Vagina (tissue), 2 donors: ENCODE measurements around the gene ASPSCR1. TPM values are rescaled to one million over a fixed set of nuclear protein-coding genes. Genes with fewer than 3 reads are reported as not detected.

Experiments used
- DNase-seq, 2 donors: peaks; one replicate each; pipeline ENCODE4 v3.0.0-alpha.2; 2017; ENCODE audit errors: extremely low spot score in 2 of 2
- H3K27ac ChIP-seq: fragments of 200-600 bp; sonication (generic); one replicate; pipeline ENCODE4 v1.5.1; 2019
- H3K27me3 ChIP-seq: fragments of 200-600 bp; sonication (generic); one replicate; pipeline ENCODE4 v1.5.1; 2019
- H3K36me3 ChIP-seq, 2 donors: fragments of 200-600 bp; sonication (generic); one replicate each; pipeline ENCODE4 v1.5.1; 2017 to 2019
- H3K4me1 ChIP-seq: fragments of 200-600 bp; sonication (generic); one replicate; pipeline ENCODE4 v1.5.1; 2019
- H3K4me3 ChIP-seq, 2 donors: fragments of 200-600 bp; sonication (generic); 1 replicate in 1 of 2; 2 replicates in 1 of 2; pipeline ENCODE4 v1.5.1; 2016 to 2019
- H3K9me3 ChIP-seq: fragments of 200-600 bp; sonication (generic); one replicate; pipeline ENCODE4 v1.5.1; 2019
- CTCF ChIP-seq, 3 experiments: fragments of 450-650 bp in 2 of 3; fragments of 200-600 bp in 1 of 3; sonication (generic) in 1 of 3; IDR thresholded peaks; one replicate each; pipeline ENCODE4 v1.5.1; 2017 to 2019; ENCODE audit warnings: antibody characterized with exemption in 3 of 3, mild to moderate bottlenecking in 2 of 3, moderate library complexity in 2 of 3
- POLR2A ChIP-seq, 2 donors: fragments of 450-650 bp; IDR thresholded peaks; one replicate each; pipeline ENCODE4 v1.6.1; 2017; ENCODE audit warnings: antibody characterized with exemption in 2 of 2, mild to moderate bottlenecking in 2 of 2, moderate library complexity in 2 of 2
- POLR2AphosphoS5 ChIP-seq, 2 donors: sonication (generic); formaldehyde crosslinking; IDR thresholded peaks; one replicate each; pipeline ENCODE4 v1.9.0; 2017; ENCODE audit warnings: antibody characterized with exemption in 2 of 2, mild to moderate bottlenecking in 2 of 2, low read depth in 1 of 2; ENCODE audit not compliant: insufficient read depth in 1 of 2
- intact Hi-C: fragments of 100-400 bp; cut with DNase I; formaldehyde crosslinking; loops from one replicate; pipeline ENCODE4 v1.15.1; 2023
- total RNA-seq: library from RNA; depleted of rRNA; stranded (reverse); fragments of >200 nt; gene quantifications from one replicate; pipeline ENCODE4 v1.2.3, GENCODE V29; 2016

Gene ASPSCR1
- total RNA-seq, 1 donor from 2014 or later: 31.2 TPM

GRCh38 chr17:82030470-82031302 lies 53.3 kb downstream of the ASPSCR1 start:
- intact Hi-C loops: loop anchor here (5.0 kb wide), 2 partner anchors 67 to 122 kb away; partner anchors contain the start of gene FASN

GRCh38 chr17:82031303-82031884 lies 54.0 kb downstream of the ASPSCR1 start, which contains the start of gene RAC3:
Gene RAC3, plus strand, starts transcription at chr17:82031678. Its CDS starts 84 bp downstream, at chr17:82031762.
- H3K4me1 ChIP-seq: peaks cover 22% of the 10 kb centered on the region
- DNase-seq: no peak
- peak within 1 kb of the TSS; percentile 44 to 66 for H3K4me3 ChIP-seq
- no peaks in the 10 kb centered on the region for H3K27me3 ChIP-seq
- H3K36me3 ChIP-seq: no peaks in the 10 kb centered on the region
- intact Hi-C loops: loop anchor here (5.0 kb wide), 2 partner anchors 66 to 121 kb away; partner anchors contain the start of gene FASN
- TF ChIP-seq POLR2A (IDR thresholded peaks at IDR 0.05): no peak
- no peak for TF ChIP-seq POLR2AphosphoS5 (IDR thresholded peaks at IDR 0.05; ENCODE audit: insufficient read depth in 1 of 2, low read depth in 1 of 2)
- no peak for TF ChIP-seq CTCF (IDR thresholded peaks at IDR 0.05)
- no peaks in the 10 kb centered on the region for H3K9me3 ChIP-seq
- peak within 1 kb of the TSS; percentile 34 for H3K27ac ChIP-seq

More at GRCh38 chr17:82030470-82031302, 53.3 kb downstream of the ASPSCR1 start:
- Histone ChIP-seq H3K9me3 (no peaks in the 10 kb centered on the region), H3K4me3 (peak overlapping the region; percentile 44 to 66), H3K27me3 (no peaks in the 10 kb centered on the region), H3K36me3 (no peaks in the 10 kb centered on the region), H3K27ac (peak overlapping the region; percentile 34), H3K4me1 (peaks cover 15% of the 10 kb centered on the region)
- no peak for DNase-seq
- TF ChIP-seq POLR2AphosphoS5 (IDR thresholded peaks at IDR 0.05; ENCODE audit: insufficient read depth in 1 of 2, low read depth in 1 of 2): peak; percentile 46 to 53
- no peak for TF ChIP-seq POLR2A (IDR thresholded peaks at IDR 0.05)
- peak; percentile 84 to 96 (median 92) for TF ChIP-seq CTCF (IDR thresholded peaks at IDR 0.05)

GRCh38 chr17:82031885-82032627 lies 54.6 kb downstream of the ASPSCR1 start:
- no peak overlapping the region for H3K27ac ChIP-seq

More at GRCh38 chr17:82031885-82032627, 54.6 kb downstream of the ASPSCR1 start:
- TF ChIP-seq POLR2AphosphoS5 (IDR thresholded peaks at IDR 0.05; ENCODE audit: insufficient read depth in 1 of 2, low read depth in 1 of 2): no peak
- TF ChIP-seq POLR2A (IDR thresholded peaks at IDR 0.05): no peak
- TF ChIP-seq CTCF (IDR thresholded peaks at IDR 0.05): no peak
- Histone ChIP-seq H3K36me3 (no peaks in the 10 kb centered on the region), H3K4me3 (peak overlapping the region; percentile 7 to 66), H3K4me1 (peaks cover 28% of the 10 kb centered on the region), H3K9me3 (no peaks in the 10 kb centered on the region), H3K27me3 (no peaks in the 10 kb centered on the region)
- intact Hi-C loops: loop anchor here (5.0 kb wide), 2 partner anchors 65 to 120 kb away; partner anchors contain the start of gene FASN
- no peak for DNase-seq
